H1 (cell line): ENCODE results near the gene SLC30A2. TPM values are rescaled to one million over a fixed set of nuclear protein-coding genes. Genes with fewer than 3 reads are reported as not detected.

Source experiments
- CTCF ChIA-PET: fragments of 300-600 bp; sonication (Branson Sonifier 250); formaldehyde crosslinking; loops from one replicate; lab custom pipeline; 2021; ENCODE audit not compliant: partially characterized antibody; lab: Charles Lee
- POLR2A ChIA-PET: fragments of 300-600 bp; sonication (Branson Sonifier 250); formaldehyde crosslinking; loops from one replicate; lab custom pipeline; 2021; ENCODE audit warnings: inconsistent platforms; ENCODE audit not compliant: partially characterized antibody; lab: Charles Lee
- DNase-seq, 2 experiments: peaks; one replicate each; pipeline versions ENCODE4 v3.0.0 to v3.0.0-alpha.2; 2010 to 2022; ENCODE audit warnings: low spot score in 2 of 2, low read depth in 1 of 2, mixed read lengths in 1 of 2
- FAIRE-seq: peaks from 2 replicates; lab custom pipeline; 2011; peaks lifted over from hg19 to GRCh38; lab: Jason Lieb, UNC
- H2AFZ ChIP-seq: 2 replicates; pipeline ENCODE4 v1.8.1; 2012; ENCODE audit warnings: low read length, inconsistent platforms
- H2AK5ac ChIP-seq: 2 replicates; pipeline ENCODE4 v1.6.1; 2013; ENCODE audit warnings: low read depth, low read length
- H2BK120ac ChIP-seq: replicated peaks from 2 replicates; pipeline ENCODE3; 2013; ENCODE audit warnings: low read depth, low read length, inconsistent platforms
- H2BK12ac ChIP-seq: 2 replicates; pipeline ENCODE4 v1.6.1; 2013; ENCODE audit warnings: low read depth, low read length
- H2BK15ac ChIP-seq: 2 replicates; pipeline ENCODE4 v1.6.1; 2013; ENCODE audit warnings: low read length
- H2BK20ac ChIP-seq: 2 replicates; pipeline ENCODE4 v1.6.1; 2013; ENCODE audit warnings: low read length
- H2BK5ac ChIP-seq: 2 replicates; pipeline ENCODE4 v1.6.1; 2013; ENCODE audit warnings: low read depth, low read length
- H3K14ac ChIP-seq: 2 replicates; pipeline ENCODE4 v1.6.1; 2013; ENCODE audit warnings: inconsistent platforms; ENCODE audit not compliant: insufficient read length
- H3K18ac ChIP-seq: 2 replicates; pipeline ENCODE4 v1.6.1; 2013; ENCODE audit warnings: low read length; ENCODE audit errors: extremely low read depth
- H3K23ac ChIP-seq: 2 replicates; pipeline ENCODE4 v1.6.1; 2013; ENCODE audit warnings: inconsistent platforms; ENCODE audit not compliant: insufficient read length
- H3K23me2 ChIP-seq: 2 replicates; pipeline ENCODE4 v1.6.1; 2013; ENCODE audit warnings: low read depth, low read length
- H3K27ac ChIP-seq: 2 replicates; pipeline ENCODE4 v1.6.1; 2011; ENCODE audit warnings: low read depth, low read length, inconsistent platforms
- H3K27me3 ChIP-seq, 4 experiments: replicated peaks in 1 of 4; 1 replicate in 1 of 4; 2 replicates in 3 of 4; pipeline versions ENCODE4 v1.6.1 to v1.8.1; 2011 to 2013; ENCODE audit warnings: low read length in 3 of 4, mild to moderate bottlenecking in 3 of 4, inconsistent platforms in 2 of 4, mixed read lengths in 2 of 4, moderate library complexity in 1 of 4; ENCODE audit not compliant: control insufficient read depth in 3 of 4, insufficient read depth in 3 of 4; ENCODE audit errors: extremely low read depth in 1 of 4
- H3K36me3 ChIP-seq, 4 experiments: 2 replicates each; pipeline versions ENCODE4 v1.6.1 to v1.8.1; 2011 to 2013; ENCODE audit warnings: mild to moderate bottlenecking in 4 of 4, low read length in 3 of 4, moderate library complexity in 2 of 4, control low read depth in 1 of 4, inconsistent platforms in 1 of 4; ENCODE audit not compliant: insufficient read depth in 4 of 4, control insufficient read depth in 2 of 4
- H3K4ac ChIP-seq: replicated peaks from 2 replicates; pipeline ENCODE3; 2013; ENCODE audit warnings: low read length, low read depth, mixed read lengths, inconsistent platforms; ENCODE audit not compliant: insufficient read length
- H3K4me1 ChIP-seq, 4 experiments: replicated peaks in 1 of 4; 1 replicate in 1 of 4; 2 replicates in 3 of 4; pipeline versions ENCODE4 v1.6.1 to v1.8.1; 2011 to 2013; ENCODE audit warnings: low read length in 3 of 4, inconsistent platforms in 2 of 4, mixed read lengths in 1 of 4; ENCODE audit not compliant: insufficient read depth in 4 of 4, control insufficient read depth in 3 of 4
- H3K4me2 ChIP-seq, 2 experiments: 2 replicates each; pipeline versions ENCODE4 v1.6.1 to v1.8.1; 2011 to 2013; ENCODE audit warnings: low read depth in 2 of 2, low read length in 2 of 2, control low read depth in 1 of 2, inconsistent platforms in 1 of 2, mild to moderate bottlenecking in 1 of 2; ENCODE audit not compliant: insufficient read depth in 1 of 2
- H3K4me3 ChIP-seq, 4 experiments: fragments of 200-600, 300-600 bp in 1 of 4; sonication (generic), shearing (Covaris generic), sonication (Bioruptor Twin) in 1 of 4; 2 replicates each; pipeline versions ENCODE4 v1.5.1 to v1.8.1; 2011 to 2016; ENCODE audit warnings: low read length in 4 of 4, low read depth in 3 of 4, control low read depth in 2 of 4, inconsistent platforms in 2 of 4, mild to moderate bottlenecking in 2 of 4, mixed read lengths in 1 of 4, moderate library complexity in 1 of 4; ENCODE audit not compliant: insufficient read depth in 2 of 4; ENCODE audit errors: extremely low read depth in 1 of 4
- H3K56ac ChIP-seq: replicated peaks from 2 replicates; pipeline ENCODE3; 2013; ENCODE audit warnings: low read depth, mild to moderate bottlenecking, mixed read lengths, low read length, inconsistent platforms; ENCODE audit not compliant: insufficient read length
- H3K79me1 ChIP-seq: 2 replicates; pipeline ENCODE4 v1.6.1; 2013; ENCODE audit warnings: low read depth, low read length, control low read depth
- H3K79me2 ChIP-seq, 2 experiments: 2 replicates each; pipeline versions ENCODE4 v1.6.1 to v1.8.1; 2012 to 2013; ENCODE audit warnings: low read length in 2 of 2, mild to moderate bottlenecking in 2 of 2, inconsistent platforms in 1 of 2; ENCODE audit not compliant: insufficient read depth in 2 of 2, control insufficient read depth in 1 of 2
- H3K9ac ChIP-seq, 4 experiments: replicated peaks in 1 of 4; 1 replicate in 1 of 4; 2 replicates in 3 of 4; pipeline versions ENCODE4 v1.6.1 to v1.8.1; 2011 to 2013; ENCODE audit warnings: low read depth in 3 of 4, low read length in 3 of 4, control low read depth in 2 of 4, mild to moderate bottlenecking in 2 of 4, moderate library complexity in 2 of 4, inconsistent platforms in 1 of 4; ENCODE audit errors: extremely low read depth in 1 of 4
- H3K9me3 ChIP-seq, 2 experiments: 2 replicates each; pipeline versions ENCODE4 v1.6.1 to v1.8.1; 2012 to 2013; ENCODE audit warnings: mild to moderate bottlenecking in 2 of 2, moderate library complexity in 2 of 2, control low read depth in 1 of 2, inconsistent platforms in 1 of 2, low read depth in 1 of 2, low read length in 1 of 2, mixed read lengths in 1 of 2; ENCODE audit not compliant: insufficient read depth in 2 of 2
- H4K20me1 ChIP-seq, 2 experiments: replicated peaks in 1 of 2; 2 replicates each; pipeline versions ENCODE3 to v1.8.1; 2011 to 2013; ENCODE audit warnings: inconsistent platforms in 2 of 2, low read length in 2 of 2, mild to moderate bottlenecking in 1 of 2; ENCODE audit not compliant: insufficient read depth in 2 of 2, control insufficient read depth in 1 of 2
- H4K5ac ChIP-seq: 2 replicates; pipeline ENCODE4 v1.6.1; 2013; ENCODE audit warnings: low read length, low read depth, mixed read lengths, inconsistent platforms; ENCODE audit not compliant: insufficient read length
- H4K8ac ChIP-seq: 2 replicates; pipeline ENCODE4 v1.8.0; 2013; ENCODE audit warnings: mild to moderate bottlenecking, moderate library complexity, low read length, inconsistent platforms; ENCODE audit not compliant: insufficient read depth; ENCODE audit errors: extremely low read depth
- H4K91ac ChIP-seq: replicated peaks from 2 replicates; pipeline ENCODE3; 2013; ENCODE audit warnings: low read length, mixed read lengths, inconsistent platforms; ENCODE audit not compliant: insufficient read length
- NANOG ChIP-seq: IDR thresholded peaks from 2 replicates; pipeline ENCODE4 v1.6.1; 2011; ENCODE audit warnings: low read length, low read depth, mild to moderate bottlenecking, inconsistent platforms; ENCODE audit not compliant: insufficient read depth, poor library complexity, severe bottlenecking
- POLR2AphosphoS5 ChIP-seq: IDR thresholded peaks from 2 replicates; pipeline ENCODE4 v1.6.1; 2011; ENCODE audit warnings: low read depth, low read length
- RAD21 ChIP-seq, 2 experiments: IDR thresholded peaks in 1 of 2; conservative IDR thresholded peaks in 1 of 2; 2 replicates each; pipeline ENCODE4 v1.6.1; 2011; ENCODE audit warnings: low read depth in 2 of 2, low read length in 2 of 2, improper control_type of control experiment in 1 of 2, inconsistent platforms in 1 of 2, mild to moderate bottlenecking in 1 of 2, moderate library complexity in 1 of 2
- SIRT6 ChIP-seq: IDR thresholded peaks from one replicate; pipeline ENCODE4 v1.7.1; 2012; ENCODE audit warnings: low read length, inconsistent platforms
- SIX5 ChIP-seq: IDR thresholded peaks from 2 replicates; pipeline ENCODE4 v1.6.1; 2011; ENCODE audit warnings: mild to moderate bottlenecking, low read depth, low read length
- WGBS, 2 experiments: shearing (Covaris generic) in 1 of 2; methylation state at CpG; one replicate each; pipeline versions ENCODE4 v1.1.6 to v1.1.7; 2013 to 2015; ENCODE audit warnings: low lambda C conversion rate in 2 of 2, mixed read lengths in 2 of 2, inconsistent platforms in 1 of 2, low coverage in 1 of 2, missing lambda C conversion rate in 1 of 2; ENCODE audit not compliant: insufficient replicate concordance in 2 of 2, insufficient coverage in 1 of 2, insufficient read length in 1 of 2; ENCODE audit errors: extremely low coverage in 1 of 2, missing lambda C conversion rate in 1 of 2; 5-methylcytosine and 5-hydroxymethylcytosine counted together
- polyA plus RNA-seq, 7 experiments: library from polyadenylated mRNA; depleted of rRNA in 3 of 7; stranded (reverse) in 5 of 7; unstranded in 2 of 7; fragments of >200 nt in 5 of 7; fragments of 200-250 nt in 2 of 7; gene quantifications; 1 replicate in 5 of 7; 2 replicates in 1 of 7; 4 replicates in 1 of 7; pipeline versions ENCODE4 v1.2.1 to v1.2.3, GENCODE V29; 2011 to 2013; ENCODE audit warnings: missing spikeins in 2 of 7, mixed read lengths in 2 of 7
- total RNA-seq: library from RNA; stranded (reverse); fragmentation: NEBNext Ultra II Directional; extraction: Animal tissue kit (Norgen Biotek cat#: 25700); gene quantifications from 2 replicates; pipeline ENCODE4 v1.2.1, GENCODE V29; 2021

Gene SLC30A2
- total and polyA plus RNA-seq, 2 of the 8 experiments (the other 6 are each of a cell fraction or from before 2014, with no cell fraction given): 0.19 to 0.76 TPM

- no peak overlapping the region for H4K8ac ChIP-seq
- no peaks in the 10 kb centered on the region for H3K79me1 ChIP-seq
- H4K91ac ChIP-seq: no peak overlapping the region
- H3K27me3 ChIP-seq: no peaks in the 10 kb centered on the region
- ChIA-PET POLR2A (no interaction called here), CTCF (interaction anchor here (0.6 to 6.4 kb wide), 12 partner anchors 10 to 209 kb away, joined by 3 to 46 read pairs (median 4); no protein-coding TSS in a partner anchor)
- no peak overlapping the region for H2AFZ ChIP-seq
- no peaks in the 10 kb centered on the region for H4K20me1 ChIP-seq
- no peak overlapping the region for H2BK20ac ChIP-seq
- no peak for TF ChIP-seq SIRT6
- no peak for TF ChIP-seq SIX5
- no peak for TF ChIP-seq RAD21 (IDR thresholded peaks at IDR 0.05 in 1 of 2, conservative IDR thresholded peaks at IDR 0.05 in 1 of 2; ENCODE audit: low read depth in 2 of 2, low read length in 2 of 2)
- no peak for TF ChIP-seq POLR2AphosphoS5
- no peak for TF ChIP-seq NANOG
- H3K14ac ChIP-seq: no peak overlapping the region
- no peak overlapping the region for H3K4ac ChIP-seq
- H2BK5ac ChIP-seq: no peak overlapping the region
- H3K4me3 ChIP-seq: no peak overlapping the region
- H3K23me2 ChIP-seq: peaks cover 3% of the 10 kb centered on the region; the same call in 1 of the 2 replicates
- no peak overlapping the region; the same call in 1 of the 2 replicates for H2BK12ac ChIP-seq
- 80% methylated on average over 8 of the region's 8 CpGs; no CpG with 5 or more reads in 1 of the 2 experiments for WGBS, 2 experiments
- no peak overlapping the region for H2BK120ac ChIP-seq
- H3K4me1 ChIP-seq: peaks cover 0 to 19% (median 12%) of the 10 kb centered on the region in 4 experiments; a peak in 6 of 7 replicates
- H3K36me3 ChIP-seq: no peaks in the 10 kb centered on the region
- no peaks in the 10 kb centered on the region for H3K9me3 ChIP-seq
- no peak overlapping the region for H3K9ac ChIP-seq
- H2AK5ac ChIP-seq: no peak overlapping the region
- H3K56ac ChIP-seq: no peak overlapping the region
- H3K18ac ChIP-seq: no peak overlapping the region
- no peak for FAIRE-seq
- no peak overlapping the region for H3K23ac ChIP-seq
- H2BK15ac ChIP-seq: no peak overlapping the region
- no peak overlapping the region for H4K5ac ChIP-seq
- H3K27ac ChIP-seq: no peak overlapping the region
- DNase-seq: no peak
- no peaks in the 10 kb centered on the region for H3K79me2 ChIP-seq
- no peak overlapping the region for H3K4me2 ChIP-seq
Measured at GRCh38 chr1:26019641-26020315, 26.1 kb downstream of the SLC30A2 start.
